Measurements from ENCODE around the gene SLC49A4.

The SLC49A4 gene

DNA sequence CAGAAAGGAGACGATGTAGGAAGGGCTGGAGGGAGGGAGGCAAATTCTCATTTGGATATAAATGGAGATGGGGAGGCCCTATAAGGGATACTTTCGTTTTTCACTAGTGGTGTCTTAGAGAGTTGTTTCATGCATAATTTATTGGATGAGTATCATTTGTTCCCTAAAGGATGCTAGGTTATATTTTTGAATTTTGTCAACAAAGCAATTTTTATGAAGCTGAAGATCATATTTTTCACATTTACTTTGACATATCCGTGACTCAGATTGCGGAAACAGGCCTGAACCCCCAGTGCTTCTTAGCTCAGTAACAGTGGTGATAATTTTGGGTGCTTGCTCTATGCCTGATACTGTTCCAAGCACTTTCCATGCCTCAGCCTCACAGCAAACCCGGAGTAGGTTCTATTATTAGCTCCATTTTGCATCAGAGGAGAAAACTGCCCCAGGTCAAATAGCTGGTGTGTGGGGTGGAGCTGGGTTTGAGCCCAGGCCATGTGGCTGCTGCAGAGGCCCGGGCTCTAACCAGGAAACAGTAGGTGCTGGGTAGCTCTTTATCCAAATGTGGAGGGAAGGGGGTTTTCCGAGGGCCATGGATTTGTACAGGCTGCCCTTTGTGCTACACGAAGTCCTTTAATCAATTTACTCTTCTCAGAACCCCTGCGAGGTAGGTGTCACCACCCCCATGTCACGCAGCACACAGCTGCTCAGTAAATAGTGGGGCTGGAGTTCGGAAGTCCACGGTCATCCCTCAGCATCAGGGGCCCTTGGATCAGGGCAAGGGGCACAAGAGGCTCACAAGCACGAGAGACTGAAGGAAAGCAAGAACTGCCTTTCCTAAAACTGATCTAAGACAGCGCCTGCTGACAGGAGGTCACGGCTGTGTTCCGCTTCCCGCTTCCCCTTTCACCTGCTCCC is 99.1 kb downstream of the SLC49A4 start:
- peaks cover 19% of the 10 kb centered on the region for H3K4me1 Mint-ChIP-seq
- H3K4me3 Mint-ChIP-seq: no peak overlapping the region
- H3K27me3 Mint-ChIP-seq: peaks cover 5% of the 10 kb centered on the region
- no peak overlapping the region for H3K27ac Mint-ChIP-seq
- no peaks in the 10 kb centered on the region for H3K9me3 Mint-ChIP-seq
- ATAC-seq (no peak), DNase-seq (no peak)
- no peaks in the 10 kb centered on the region for H3K36me3 Mint-ChIP-seq (ENCODE audit: low read depth)

DNA sequence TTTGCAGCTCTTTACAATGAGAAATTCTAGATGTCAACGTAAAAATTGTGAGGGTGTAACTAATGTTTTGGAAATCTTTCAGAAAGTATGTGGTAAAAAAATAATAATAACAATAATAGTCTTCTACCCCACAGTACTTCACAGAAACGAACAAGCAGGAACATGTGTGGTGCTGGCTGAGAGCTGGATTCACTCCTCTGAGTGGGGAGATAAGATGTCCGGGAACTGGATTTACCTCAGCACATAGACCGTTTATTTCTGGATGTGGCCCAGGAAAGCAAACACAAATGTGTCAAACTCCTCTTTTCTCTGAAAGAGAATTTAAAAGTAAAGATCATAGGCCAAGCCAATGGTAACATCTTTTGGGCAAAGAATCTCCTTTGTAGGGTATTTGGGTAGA is 103.4 kb downstream of the SLC49A4 start:
- H3K4me1 Mint-ChIP-seq: peaks cover 7% of the 10 kb centered on the region
- ATAC-seq: no peak
- H3K27me3 Mint-ChIP-seq: peaks cover 5% of the 10 kb centered on the region
- no peaks in the 10 kb centered on the region for H3K36me3 Mint-ChIP-seq (ENCODE audit: low read depth)
- DNase-seq: no peak
- no peak overlapping the region for H3K27ac Mint-ChIP-seq
- no peaks in the 10 kb centered on the region for H3K9me3 Mint-ChIP-seq
- H3K4me3 Mint-ChIP-seq: no peak overlapping the region

DNA sequence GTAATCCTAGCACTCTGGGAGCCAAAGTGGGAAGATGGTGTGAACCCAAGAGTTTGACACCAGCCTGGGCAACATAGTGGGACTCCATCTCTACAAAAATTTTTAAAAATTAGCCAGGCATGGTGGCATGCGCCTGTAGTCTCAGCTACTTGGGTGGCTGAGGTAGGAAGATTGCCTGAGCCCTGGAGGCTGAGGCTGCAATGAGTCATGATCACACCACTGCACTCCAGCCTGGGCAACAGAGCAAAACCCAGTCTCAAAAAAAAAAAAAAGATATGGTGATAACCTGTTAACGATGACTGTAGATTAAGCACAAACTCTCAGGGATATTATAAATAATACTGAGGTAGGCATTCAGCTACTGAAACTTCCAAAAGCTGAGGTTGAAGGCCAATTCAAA is 107.5 kb downstream of the SLC49A4 start:
- H3K27me3 Mint-ChIP-seq: peaks cover 4% of the 10 kb centered on the region

DNA sequence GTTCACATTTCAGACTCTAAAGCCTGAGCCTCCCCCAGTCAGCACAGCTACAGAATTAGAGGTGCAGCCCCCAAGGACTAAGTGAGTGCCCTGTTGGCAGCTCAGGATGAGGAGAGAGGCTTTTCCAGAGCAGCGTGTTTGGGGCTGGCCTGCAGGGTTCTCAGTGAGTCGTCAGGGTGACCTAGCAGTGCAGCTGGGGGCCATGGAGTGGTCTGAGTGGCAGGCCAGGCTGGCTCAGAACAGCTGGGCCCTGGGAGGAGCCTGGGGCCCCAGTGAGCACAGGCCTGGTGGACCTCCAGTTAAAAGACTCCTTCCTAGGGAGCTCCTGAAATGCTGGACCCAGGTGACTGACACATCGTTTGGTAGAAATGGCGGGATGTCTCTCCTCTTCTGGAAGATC is 108.3 kb downstream of the SLC49A4 start:
- ATAC-seq: no peak
- no peaks in the 10 kb centered on the region for H3K36me3 Mint-ChIP-seq (ENCODE audit: low read depth)
- peaks cover 4% of the 10 kb centered on the region for H3K27me3 Mint-ChIP-seq
- no peak overlapping the region for H3K4me3 Mint-ChIP-seq
- no peak overlapping the region for H3K27ac Mint-ChIP-seq
- H3K4me1 Mint-ChIP-seq: no peaks in the 10 kb centered on the region
- DNase-seq: no peak
- H3K9me3 Mint-ChIP-seq: no peaks in the 10 kb centered on the region

More for the DNA sequence above, 107.5 kb downstream of the SLC49A4 start:
- no peak overlapping the region for H3K4me3 Mint-ChIP-seq
- H3K27ac Mint-ChIP-seq: no peak overlapping the region
- no peaks in the 10 kb centered on the region for H3K4me1 Mint-ChIP-seq
- H3K36me3 Mint-ChIP-seq (ENCODE audit: low read depth): no peaks in the 10 kb centered on the region
- no peak for DNase-seq
- ATAC-seq: no peak
- no peaks in the 10 kb centered on the region for H3K9me3 Mint-ChIP-seq

DNA sequence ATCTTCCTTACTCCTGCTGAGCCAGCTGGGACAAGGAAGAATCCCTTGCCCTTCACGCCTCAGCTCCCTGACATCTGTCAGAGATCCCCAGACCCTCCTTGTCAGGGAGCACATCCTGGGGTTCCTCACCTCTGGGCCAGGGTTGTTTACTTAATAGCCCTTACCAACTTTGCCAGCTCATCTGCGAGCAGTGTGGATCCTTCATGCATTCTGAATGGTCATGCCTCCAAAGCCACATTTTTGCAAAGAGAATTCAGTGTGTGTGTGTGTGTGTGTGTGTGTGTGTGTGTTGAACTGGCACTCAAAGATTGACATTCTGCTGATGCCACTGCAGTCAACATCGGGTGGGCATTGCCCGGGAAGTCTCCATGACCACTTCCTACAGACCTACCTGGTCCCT is 112.6 kb downstream of the SLC49A4 start:
- no peaks in the 10 kb centered on the region for H3K4me1 Mint-ChIP-seq
- H3K27ac Mint-ChIP-seq: no peak overlapping the region
- H3K4me3 Mint-ChIP-seq: no peak overlapping the region
- peaks cover 5% of the 10 kb centered on the region for H3K27me3 Mint-ChIP-seq
- no peaks in the 10 kb centered on the region for H3K36me3 Mint-ChIP-seq (ENCODE audit: low read depth)
- ATAC-seq (no peak), DNase-seq (no peak)
- no peaks in the 10 kb centered on the region for H3K9me3 Mint-ChIP-seq

DNA sequence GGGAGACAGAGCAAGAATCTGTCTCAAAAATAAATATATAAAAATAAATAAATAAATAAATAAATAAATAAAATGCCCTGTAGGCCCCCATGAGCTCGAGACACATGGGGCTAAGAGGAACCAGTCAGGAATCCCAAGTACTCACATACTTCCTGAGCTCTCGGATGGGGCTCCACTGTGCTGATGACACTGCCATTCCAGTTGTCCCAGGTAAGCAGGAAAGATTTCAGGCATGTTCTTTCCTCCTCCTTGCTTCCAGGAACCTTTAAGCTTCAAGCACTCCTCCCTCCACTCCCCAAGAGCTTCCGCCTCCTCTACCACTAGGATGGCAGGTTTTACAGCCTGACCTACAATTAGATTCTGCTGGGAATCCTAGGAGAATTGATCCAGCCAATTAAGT is 113.4 kb downstream of the SLC49A4 start:
- Mint-ChIP-seq H3K27ac (no peak overlapping the region), H3K4me3 (no peak overlapping the region), H3K27me3 (peaks cover 6% of the 10 kb centered on the region), H3K4me1 (no peaks in the 10 kb centered on the region), H3K36me3 (ENCODE audit: low read depth) (no peaks in the 10 kb centered on the region), H3K9me3 (no peaks in the 10 kb centered on the region)
- DNase-seq (no peak), ATAC-seq (no peak)

DNA sequence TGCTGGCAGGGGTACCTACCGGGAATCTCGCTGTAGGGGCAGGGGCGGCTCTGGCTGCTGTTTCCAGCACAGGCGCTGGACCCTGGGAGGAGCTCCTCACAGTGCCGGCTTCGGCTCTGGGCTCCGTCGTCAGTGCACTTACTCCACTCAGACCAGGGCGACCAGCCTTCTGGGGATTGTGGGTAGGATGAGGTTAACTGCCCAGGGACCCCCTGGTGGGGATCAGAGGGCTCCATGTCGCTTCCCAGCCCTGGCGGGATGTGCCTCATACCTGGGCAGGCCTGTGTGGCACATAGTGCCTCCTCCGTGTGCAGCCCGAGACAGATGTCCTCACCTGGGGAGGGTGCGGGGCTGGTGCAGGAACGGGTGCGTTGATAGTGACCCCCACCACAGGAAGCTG is 117.0 kb downstream of the SLC49A4 start:
- H3K27ac Mint-ChIP-seq: no peak overlapping the region
- DNase-seq (no peak), ATAC-seq (no peak)
- H3K9me3 Mint-ChIP-seq: no peaks in the 10 kb centered on the region
- H3K4me1 Mint-ChIP-seq: peaks cover 4% of the 10 kb centered on the region
- H3K27me3 Mint-ChIP-seq: peaks cover 10% of the 10 kb centered on the region
- no peak overlapping the region for H3K4me3 Mint-ChIP-seq
- H3K36me3 Mint-ChIP-seq (ENCODE audit: low read depth): no peaks in the 10 kb centered on the region

DNA sequence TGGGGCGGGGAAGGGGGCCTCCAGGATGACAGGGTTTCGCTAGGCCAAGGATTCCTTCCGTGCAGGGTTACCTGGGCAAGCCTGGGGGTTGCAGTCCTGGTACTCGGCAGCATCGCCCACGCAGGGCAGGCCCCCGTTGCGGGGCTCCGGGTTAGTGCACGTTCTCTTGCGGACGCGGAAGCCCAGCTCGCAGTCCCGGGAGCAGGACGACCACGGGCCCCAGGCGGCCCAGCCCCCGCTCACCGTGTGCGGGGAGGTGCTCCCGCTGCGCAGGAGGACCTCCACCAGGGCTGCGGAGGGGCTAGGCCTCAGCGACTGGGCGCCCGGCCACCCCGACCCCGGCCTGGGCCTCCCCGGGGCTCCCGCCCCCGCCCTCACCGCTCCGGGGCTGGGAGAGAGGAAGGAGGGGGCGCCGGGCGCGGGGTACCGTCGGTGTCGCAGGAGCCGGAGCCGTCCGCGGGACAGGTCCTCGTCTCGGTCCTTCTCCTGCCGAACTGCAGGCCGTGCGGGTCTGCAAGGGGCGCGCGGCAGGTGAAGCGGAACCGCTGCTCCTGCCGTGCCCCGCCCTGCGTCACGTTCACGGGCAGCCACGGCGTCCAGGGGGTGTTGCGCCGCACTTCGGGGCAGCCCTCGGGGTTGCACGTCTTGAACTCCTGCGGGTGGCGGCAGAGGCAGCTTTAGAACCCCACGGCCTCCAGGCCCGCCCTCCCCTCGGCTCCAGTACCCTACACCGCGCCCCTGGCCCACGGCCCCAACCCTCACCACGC is 118.1 kb downstream of the SLC49A4 start:
- Mint-ChIP-seq H3K36me3 (ENCODE audit: low read depth) (no peaks in the 10 kb centered on the region), H3K4me1 (peaks cover 4% of the 10 kb centered on the region), H3K9me3 (no peaks in the 10 kb centered on the region), H3K4me3 (no peak overlapping the region), H3K27me3 (peaks cover 10% of the 10 kb centered on the region), H3K27ac (no peak overlapping the region)
- ATAC-seq: no peak
- DNase-seq: no peak

DNA sequence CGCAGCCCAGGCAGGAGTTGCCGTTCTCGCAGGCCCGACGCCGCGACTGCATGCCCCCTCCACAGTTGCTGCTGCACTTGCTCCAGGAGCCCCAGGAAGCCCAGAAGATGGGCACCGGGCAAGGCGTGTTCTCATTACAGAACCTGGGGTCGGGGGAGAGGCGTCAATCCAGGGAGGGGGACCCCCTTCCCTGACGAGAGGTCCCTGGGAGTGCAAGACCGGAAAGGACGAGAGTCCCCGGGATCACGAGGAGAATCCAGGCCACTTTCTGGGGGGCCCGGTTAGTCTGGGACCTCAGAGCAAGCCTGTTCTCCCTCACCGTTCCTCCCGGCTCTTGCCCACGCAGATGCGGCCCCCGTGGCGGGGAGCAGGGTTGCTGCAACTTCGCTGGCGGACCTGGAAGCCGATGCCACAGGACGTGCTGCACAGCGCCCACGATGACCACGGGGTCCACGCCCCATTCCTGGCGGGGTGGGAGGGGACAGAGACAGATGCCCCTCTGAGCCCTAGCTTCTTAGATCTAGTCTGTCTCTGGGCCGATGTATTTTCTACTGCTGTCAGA is 118.8 kb downstream of the SLC49A4 start:
- H3K27me3 Mint-ChIP-seq: peaks cover 10% of the 10 kb centered on the region
- H3K36me3 Mint-ChIP-seq (ENCODE audit: low read depth): no peaks in the 10 kb centered on the region
- no peak overlapping the region for H3K4me3 Mint-ChIP-seq
- no peaks in the 10 kb centered on the region for H3K9me3 Mint-ChIP-seq
- H3K27ac Mint-ChIP-seq: no peak overlapping the region
- ATAC-seq (no peak), DNase-seq (no peak)
- H3K4me1 Mint-ChIP-seq: peaks cover 4% of the 10 kb centered on the region

DNA sequence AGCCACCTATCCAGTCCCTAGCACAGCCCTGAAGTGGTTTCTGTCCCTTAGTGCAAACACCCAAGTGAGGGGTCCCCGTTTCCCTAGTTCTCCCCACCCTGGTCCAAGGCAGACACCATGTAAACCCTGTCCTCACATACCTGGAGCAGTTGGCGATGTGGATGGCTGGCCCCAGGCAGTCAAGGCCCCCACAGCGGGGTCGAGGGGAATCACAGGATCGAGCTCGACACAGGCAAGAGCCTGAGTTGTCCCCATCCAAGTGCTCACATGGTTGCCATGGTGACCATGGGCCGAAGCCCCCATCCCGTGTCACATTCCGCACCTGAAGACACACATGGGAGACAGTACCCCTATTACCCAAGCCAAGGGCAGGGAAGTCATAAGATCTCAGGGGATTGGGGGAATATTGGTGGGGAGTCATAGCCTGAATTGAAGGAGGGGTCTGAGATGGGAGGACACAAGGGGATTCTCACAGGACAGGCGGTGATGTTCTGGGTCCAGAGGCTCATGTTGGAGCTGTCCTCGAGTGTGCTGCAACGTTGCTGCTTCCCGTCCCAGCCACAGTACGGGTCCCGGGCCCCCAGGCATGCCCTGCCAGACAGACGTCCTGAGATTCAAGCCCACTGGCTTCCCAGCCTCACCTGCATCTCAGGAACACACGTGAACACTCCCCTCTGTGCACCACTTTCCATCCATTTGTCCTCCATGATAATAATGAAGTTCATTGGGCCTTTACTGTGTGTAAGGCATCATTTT is 120.6 kb downstream of the SLC49A4 start:
- Mint-ChIP-seq H3K9me3 (no peaks in the 10 kb centered on the region), H3K4me1 (peaks cover 4% of the 10 kb centered on the region), H3K27me3 (peaks cover 17% of the 10 kb centered on the region), H3K4me3 (no peak overlapping the region), H3K36me3 (ENCODE audit: low read depth) (no peaks in the 10 kb centered on the region), H3K27ac (no peak overlapping the region)
- no peak for DNase-seq
- no peak for ATAC-seq

DNA sequence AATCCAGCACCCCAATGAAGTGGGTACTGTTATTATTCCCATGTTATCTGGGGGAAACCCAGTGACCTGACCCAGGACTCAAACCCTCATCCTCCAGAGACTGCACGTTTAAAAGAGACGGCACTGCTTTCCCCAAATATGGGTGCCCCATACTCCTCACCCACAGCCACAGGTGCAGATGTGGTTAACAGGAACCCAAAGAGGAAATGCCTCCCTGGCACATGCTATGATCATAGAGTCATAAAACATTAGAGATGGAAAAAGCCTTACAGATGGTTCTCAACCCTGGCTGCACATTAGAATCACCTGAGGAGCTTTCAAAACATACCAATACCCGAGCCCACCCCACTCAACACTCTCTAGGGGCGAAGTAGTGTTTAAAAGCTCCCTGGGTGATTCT is 121.2 kb downstream of the SLC49A4 start:
- H3K27me3 Mint-ChIP-seq: peaks cover 17% of the 10 kb centered on the region
- no peak overlapping the region for H3K4me3 Mint-ChIP-seq
- peaks cover 4% of the 10 kb centered on the region for H3K4me1 Mint-ChIP-seq
- ATAC-seq (no peak), DNase-seq (no peak)
- no peak overlapping the region for H3K27ac Mint-ChIP-seq
- no peaks in the 10 kb centered on the region for H3K36me3 Mint-ChIP-seq (ENCODE audit: low read depth)
- H3K9me3 Mint-ChIP-seq: no peaks in the 10 kb centered on the region

DNA sequence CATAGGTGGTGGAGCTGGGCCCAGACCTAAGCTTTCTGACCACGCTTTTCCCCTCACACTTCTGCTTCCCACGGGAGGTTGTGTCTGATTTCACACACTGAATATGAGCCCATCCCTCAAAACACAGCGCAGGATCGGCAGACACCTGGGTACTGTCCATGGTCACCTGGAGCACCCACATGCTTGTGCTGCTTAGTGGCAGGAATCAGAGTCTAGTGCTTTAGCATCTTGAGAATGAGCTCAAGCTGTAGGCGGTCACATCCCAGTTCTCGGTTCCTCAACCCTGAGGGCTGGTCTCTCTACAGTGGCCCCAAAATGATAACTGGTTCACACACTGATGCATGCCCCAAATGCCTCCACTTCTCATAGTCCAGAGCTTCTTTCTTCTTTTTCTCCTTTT is 121.7 kb downstream of the SLC49A4 start:
- DNase-seq: no peak
- H3K36me3 Mint-ChIP-seq (ENCODE audit: low read depth): no peaks in the 10 kb centered on the region
- H3K9me3 Mint-ChIP-seq: no peaks in the 10 kb centered on the region
- no peak overlapping the region for H3K27ac Mint-ChIP-seq
- H3K27me3 Mint-ChIP-seq: peaks cover 22% of the 10 kb centered on the region
- peaks cover 4% of the 10 kb centered on the region for H3K4me1 Mint-ChIP-seq
- no peak for ATAC-seq
- no peak overlapping the region for H3K4me3 Mint-ChIP-seq

DNA sequence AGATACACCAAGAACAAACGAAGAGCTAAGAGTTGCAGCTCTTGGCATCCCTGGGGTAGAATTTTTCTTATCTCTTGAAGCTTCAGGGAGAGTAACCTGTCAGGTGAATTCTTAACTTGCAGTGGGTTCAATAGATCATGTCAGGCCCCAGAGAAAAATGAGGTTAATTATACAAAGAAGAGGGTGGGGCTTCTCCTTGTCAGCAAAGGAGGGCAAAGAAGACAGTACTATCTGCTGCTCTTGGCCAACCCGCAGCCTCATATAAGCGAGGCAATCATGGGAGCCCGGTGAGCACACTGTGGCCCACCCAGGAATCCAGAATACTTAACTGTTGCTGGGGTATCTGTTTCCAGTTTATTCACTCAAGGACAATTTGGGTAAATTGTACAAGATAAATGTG is 122.5 kb downstream of the SLC49A4 start:
- Mint-ChIP-seq H3K4me1 (peaks cover 4% of the 10 kb centered on the region), H3K4me3 (no peak overlapping the region), H3K27ac (no peak overlapping the region), H3K9me3 (no peaks in the 10 kb centered on the region), H3K36me3 (ENCODE audit: low read depth) (no peaks in the 10 kb centered on the region), H3K27me3 (peaks cover 19% of the 10 kb centered on the region)
- ATAC-seq (no peak), DNase-seq (no peak)

DNA sequence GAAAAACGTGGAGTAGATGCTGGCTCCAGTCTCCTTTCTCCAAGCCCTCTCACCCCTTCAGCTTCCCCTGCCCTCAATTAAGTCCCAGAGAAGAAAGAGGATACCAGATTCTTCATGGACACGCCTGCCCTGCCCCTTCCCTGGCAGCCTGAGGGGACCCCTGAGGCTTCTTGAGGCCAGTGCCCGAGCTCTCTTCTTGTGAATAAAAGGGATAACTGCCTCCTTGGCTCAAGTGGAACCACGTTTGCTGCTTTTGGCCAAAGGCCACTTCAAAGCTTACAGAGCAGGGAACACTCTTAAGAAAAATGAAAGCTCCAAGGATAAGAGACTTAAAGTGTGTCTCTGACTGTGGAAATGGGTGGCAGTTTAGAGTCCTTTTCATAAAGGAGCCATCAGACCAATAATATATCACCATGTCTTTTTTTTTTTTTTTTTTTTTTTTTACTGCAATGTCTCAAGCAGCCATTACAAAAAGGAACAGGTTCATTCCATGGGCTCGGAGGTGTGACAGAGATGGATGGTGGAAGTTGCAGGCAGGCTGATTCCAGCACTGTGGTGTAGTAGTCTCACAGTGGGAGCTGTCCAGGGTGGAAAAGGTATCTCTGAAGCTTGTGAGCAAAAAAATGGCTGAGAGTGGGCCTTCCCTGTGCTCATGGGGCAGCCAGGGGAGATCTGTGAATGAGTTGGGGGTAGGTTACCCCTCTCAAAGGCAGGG is 123.9 kb downstream of the SLC49A4 start:
- Mint-ChIP-seq H3K4me1 (peaks cover 6% of the 10 kb centered on the region), H3K27ac (no peak overlapping the region), H3K4me3 (no peak overlapping the region), H3K36me3 (ENCODE audit: low read depth) (no peaks in the 10 kb centered on the region), H3K9me3 (no peaks in the 10 kb centered on the region), H3K27me3 (peaks cover 22% of the 10 kb centered on the region)
- no peak for ATAC-seq
- DNase-seq: no peak

All from activated naive CD8-positive, alpha-beta T cell treated with anti-CD3 and anti-CD28 coated beads, Interleukin-2, amount 50 U/mL, for 24 hours (primary cell).